IPS-15b (cell line): ENCODE data around the gene MTPN.

Experiments
- H3K27me3 ChIP-seq: one replicate; pipeline ENCODE4 v1.6.1; 2013; ENCODE audit warnings: low read length; ENCODE audit not compliant: control insufficient read depth, insufficient read depth
- H3K36me3 ChIP-seq: one replicate; pipeline ENCODE4 v1.6.1; 2013; ENCODE audit warnings: low read length; ENCODE audit not compliant: control insufficient read depth, insufficient read depth
- H3K4me1 ChIP-seq: one replicate; pipeline ENCODE4 v1.6.1; 2013; ENCODE audit warnings: mild to moderate bottlenecking, low read length; ENCODE audit not compliant: control insufficient read depth, insufficient read depth
- H3K4me3 ChIP-seq: one replicate; pipeline ENCODE4 v1.5.1; 2013; ENCODE audit warnings: low read depth, low read length
- H3K9ac ChIP-seq: one replicate; pipeline ENCODE4 v1.6.1; 2013; ENCODE audit warnings: low read depth, mild to moderate bottlenecking, low read length
- H3K9me3 ChIP-seq: one replicate; pipeline ENCODE4 v1.6.1; 2013; ENCODE audit warnings: mild to moderate bottlenecking, low read length; ENCODE audit not compliant: control insufficient read depth, insufficient read depth

The MTPN gene, protein sequence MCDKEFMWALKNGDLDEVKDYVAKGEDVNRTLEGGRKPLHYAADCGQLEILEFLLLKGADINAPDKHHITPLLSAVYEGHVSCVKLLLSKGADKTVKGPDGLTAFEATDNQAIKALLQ

GRCh38 chr7:135977007-135977741 lies at the start of gene MTPN:
Gene MTPN (minus strand): TSS chr7:135977359. CDS start chr7:135977100, 259 bp downstream.
- Histone ChIP-seq H3K4me3 (peak within 1 kb of the TSS; percentile 86), H3K36me3 (no peaks in the 10 kb centered on the region), H3K9ac (peak within 1 kb of the TSS; percentile 81), H3K4me1 (peaks cover 2% of the 10 kb centered on the region), H3K27me3 (no peaks in the 10 kb centered on the region), H3K9me3 (no peaks in the 10 kb centered on the region)

- no peak overlapping the region for H3K4me3 ChIP-seq
- H3K4me1 ChIP-seq = no peaks in the 10 kb centered on the region
- no peaks in the 10 kb centered on the region for H3K36me3 ChIP-seq
- no peaks in the 10 kb centered on the region for H3K27me3 ChIP-seq
- no peaks in the 10 kb centered on the region for H3K9me3 ChIP-seq
- H3K9ac ChIP-seq = no peak overlapping the region
Observed at GRCh38 chr7:136026209-136026608, 49.0 kb upstream of the MTPN start.

- no peaks in the 10 kb centered on the region for H3K36me3 ChIP-seq
- no peaks in the 10 kb centered on the region for H3K27me3 ChIP-seq
- no peak overlapping the region for H3K9ac ChIP-seq
- H3K4me3 ChIP-seq = no peak overlapping the region
- H3K9me3 ChIP-seq = no peaks in the 10 kb centered on the region
- no peaks in the 10 kb centered on the region for H3K4me1 ChIP-seq
Observed at GRCh38 chr7:136023134-136023869, 46.1 kb upstream of the MTPN start.

GRCh38 chr7:136020556-136020955 lies 43.4 kb upstream of the MTPN start:
- H3K4me1 ChIP-seq = no peaks in the 10 kb centered on the region
- no peaks in the 10 kb centered on the region for H3K9me3 ChIP-seq
- no peaks in the 10 kb centered on the region for H3K36me3 ChIP-seq
- H3K9ac ChIP-seq = no peak overlapping the region
- no peak overlapping the region for H3K4me3 ChIP-seq
- H3K27me3 ChIP-seq = no peaks in the 10 kb centered on the region

- no peak overlapping the region for H3K4me3 ChIP-seq
- no peaks in the 10 kb centered on the region for H3K36me3 ChIP-seq
Observed at GRCh38 chr7:136018104-136018503, 40.9 kb upstream of the MTPN start.

GRCh38 chr7:136016649-136017395 lies 39.7 kb upstream of the MTPN start:
- no peaks in the 10 kb centered on the region for H3K36me3 ChIP-seq
- H3K27me3 ChIP-seq = no peaks in the 10 kb centered on the region
- H3K9ac ChIP-seq = no peak overlapping the region

More at GRCh38 chr7:136018104-136018503, 40.9 kb upstream of the MTPN start:
- Histone ChIP-seq H3K9me3 (no peaks in the 10 kb centered on the region), H3K9ac (no peak overlapping the region), H3K27me3 (no peaks in the 10 kb centered on the region), H3K4me1 (no peaks in the 10 kb centered on the region)

GRCh38 chr7:136015638-136016037 lies 38.5 kb upstream of the MTPN start:
- no peaks in the 10 kb centered on the region for H3K9me3 ChIP-seq
- no peak overlapping the region for H3K4me3 ChIP-seq
- no peak overlapping the region for H3K9ac ChIP-seq
- no peaks in the 10 kb centered on the region for H3K4me1 ChIP-seq
- H3K36me3 ChIP-seq = no peaks in the 10 kb centered on the region
- no peaks in the 10 kb centered on the region for H3K27me3 ChIP-seq

More at GRCh38 chr7:136016649-136017395, 39.7 kb upstream of the MTPN start:
- Histone ChIP-seq H3K9me3 (no peaks in the 10 kb centered on the region), H3K4me3 (no peak overlapping the region), H3K4me1 (no peaks in the 10 kb centered on the region)

GRCh38 chr7:136014659-136015058 lies 37.5 kb upstream of the MTPN start:
- Histone ChIP-seq H3K4me3 (no peak overlapping the region), H3K4me1 (no peaks in the 10 kb centered on the region), H3K9ac (no peak overlapping the region), H3K27me3 (no peaks in the 10 kb centered on the region), H3K9me3 (no peaks in the 10 kb centered on the region), H3K36me3 (no peaks in the 10 kb centered on the region)

DNA sequence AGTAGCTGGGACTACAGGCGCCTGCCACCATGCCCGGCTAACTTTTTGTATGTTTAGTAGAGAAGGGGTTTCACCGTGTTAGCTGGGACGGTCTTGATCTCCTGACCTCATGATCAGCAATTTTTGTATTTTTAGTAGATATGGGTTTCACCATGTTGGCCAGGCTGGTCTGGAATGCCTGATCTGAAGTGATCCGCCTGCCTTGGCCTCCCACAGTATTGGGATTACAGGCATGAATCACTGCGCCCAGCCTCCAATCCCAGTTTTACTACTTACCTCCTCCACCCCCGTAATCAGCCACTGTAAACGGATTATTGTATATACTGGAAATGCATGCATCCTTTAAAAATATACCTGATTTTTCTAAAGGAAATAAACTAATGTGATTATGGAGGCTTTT lies 35.1 kb upstream of the MTPN start:
- H3K9ac ChIP-seq = no peak overlapping the region
- no peaks in the 10 kb centered on the region for H3K4me1 ChIP-seq
- H3K27me3 ChIP-seq = no peaks in the 10 kb centered on the region
- no peaks in the 10 kb centered on the region for H3K36me3 ChIP-seq
- H3K4me3 ChIP-seq = no peak overlapping the region
- H3K9me3 ChIP-seq = no peaks in the 10 kb centered on the region

GRCh38 chr7:136009488-136010079 lies 32.4 kb upstream of the MTPN start:
- no peaks in the 10 kb centered on the region for H3K27me3 ChIP-seq
- no peaks in the 10 kb centered on the region for H3K4me1 ChIP-seq
- no peak overlapping the region for H3K9ac ChIP-seq
- H3K4me3 ChIP-seq = no peak overlapping the region
- H3K36me3 ChIP-seq = no peaks in the 10 kb centered on the region
- H3K9me3 ChIP-seq = no peaks in the 10 kb centered on the region

DNA sequence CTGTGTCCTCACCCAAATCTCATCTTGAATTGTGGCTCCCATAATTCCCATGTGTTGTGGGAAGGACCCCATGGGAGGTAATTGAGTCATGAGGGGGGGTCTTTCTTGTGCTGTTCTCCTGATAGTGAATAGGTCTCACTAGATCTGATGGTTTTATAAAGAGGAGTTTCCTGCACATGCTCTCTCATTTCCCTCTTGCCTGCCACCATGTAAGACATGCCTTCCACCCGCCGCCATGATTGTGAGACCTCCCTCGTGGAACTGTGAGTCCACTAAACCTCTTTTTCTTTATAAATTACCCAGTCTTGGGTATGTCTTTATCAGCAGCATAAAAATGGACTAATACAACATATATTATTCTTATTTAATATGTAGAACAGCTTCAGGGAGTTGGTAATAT lies 29.0 kb upstream of the MTPN start:
- H3K9ac ChIP-seq = no peak overlapping the region
- H3K4me3 ChIP-seq = no peak overlapping the region
- H3K9me3 ChIP-seq = no peaks in the 10 kb centered on the region
- H3K36me3 ChIP-seq = no peaks in the 10 kb centered on the region
- H3K4me1 ChIP-seq = no peaks in the 10 kb centered on the region
- no peaks in the 10 kb centered on the region for H3K27me3 ChIP-seq
